GM19395 (cell line): ENCODE results near the gene CTIF.

Experiments used
- ATAC-seq: cut with Tn5 transposase; IDR thresholded peaks from one replicate; pipeline ENCODE4 v1.9.1; 2021; ENCODE audit warnings: mild to moderate bottlenecking, moderate library complexity; ENCODE audit not compliant: unreplicated experiment

The CTIF gene

GRCh38 chr18:48662011-48662661 lies 123.3 kb downstream of the CTIF start:
- ATAC-seq: no peak

- no peak for ATAC-seq
Observed at GRCh38 chr18:48663096-48663930, 124.5 kb downstream of the CTIF start.

GRCh38 chr18:48663931-48664847 lies 125.4 kb downstream of the CTIF start:
- no peak for ATAC-seq

- no peak for ATAC-seq
Observed at GRCh38 chr18:48665654-48666053, 126.8 kb downstream of the CTIF start.

GRCh38 chr18:48666613-48667012 lies 127.8 kb downstream of the CTIF start:
- ATAC-seq: no peak

GRCh38 chr18:48667276-48668254 lies 128.7 kb downstream of the CTIF start:
- no peak for ATAC-seq

- no peak for ATAC-seq
Observed at GRCh38 chr18:48668466-48669179, 129.8 kb downstream of the CTIF start.

GRCh38 chr18:48669180-48669675 lies 130.4 kb downstream of the CTIF start:
- no peak for ATAC-seq

- no peak for ATAC-seq
Observed at GRCh38 chr18:48669991-48670750, 131.3 kb downstream of the CTIF start.

GRCh38 chr18:48670751-48671560 lies 132.1 kb downstream of the CTIF start:
- no peak for ATAC-seq

GRCh38 chr18:48671561-48671945 lies 132.7 kb downstream of the CTIF start:
- no peak for ATAC-seq

- ATAC-seq: no peak
Observed at GRCh38 chr18:48672671-48673340, 134.0 kb downstream of the CTIF start.

GRCh38 chr18:48673456-48673852 lies 134.6 kb downstream of the CTIF start:
- ATAC-seq: no peak

GRCh38 chr18:48673853-48674721 lies 135.3 kb downstream of the CTIF start:
- no peak for ATAC-seq

- ATAC-seq: no peak
Observed at GRCh38 chr18:48674758-48675351, 136.0 kb downstream of the CTIF start.

- ATAC-seq: peak; percentile 83
Observed at GRCh38 chr18:48675352-48675761, 136.5 kb downstream of the CTIF start.
